Fibroblast of skin of back (primary cell): ENCODE data around the gene KCNG4.

Source experiments
- DNase-seq: peaks from one replicate; pipeline ENCODE4 v3.0.0-alpha.2; 2013

Gene KCNG4

GRCh38 chr16:84262939-84263338 lies 23.1 kb upstream of the KCNG4 start:
- no peak for DNase-seq

DNA sequence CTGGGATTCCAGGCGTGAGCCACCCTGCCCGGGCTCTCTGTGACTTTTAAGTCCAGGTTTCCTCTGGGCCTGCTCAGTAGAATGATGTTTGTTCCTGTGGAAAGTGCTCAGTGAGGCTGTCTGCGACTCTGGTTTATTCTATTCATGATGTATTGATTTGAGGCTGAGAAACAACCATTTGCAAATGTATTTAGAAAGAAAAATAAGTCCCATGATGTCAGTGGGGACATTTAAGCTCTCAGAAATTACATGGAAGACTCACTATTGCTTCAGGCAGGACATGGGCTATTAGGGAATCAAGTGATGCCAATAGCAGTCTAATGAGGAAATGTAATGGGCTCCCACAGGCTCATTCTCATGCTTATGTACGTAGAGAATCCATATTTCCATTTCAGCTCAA lies 22.2 kb upstream of the KCNG4 start:
- no peak for DNase-seq

- DNase-seq: no peak
Measured at GRCh38 chr16:84260766-84261554, 21.1 kb upstream of the KCNG4 start.

DNA sequence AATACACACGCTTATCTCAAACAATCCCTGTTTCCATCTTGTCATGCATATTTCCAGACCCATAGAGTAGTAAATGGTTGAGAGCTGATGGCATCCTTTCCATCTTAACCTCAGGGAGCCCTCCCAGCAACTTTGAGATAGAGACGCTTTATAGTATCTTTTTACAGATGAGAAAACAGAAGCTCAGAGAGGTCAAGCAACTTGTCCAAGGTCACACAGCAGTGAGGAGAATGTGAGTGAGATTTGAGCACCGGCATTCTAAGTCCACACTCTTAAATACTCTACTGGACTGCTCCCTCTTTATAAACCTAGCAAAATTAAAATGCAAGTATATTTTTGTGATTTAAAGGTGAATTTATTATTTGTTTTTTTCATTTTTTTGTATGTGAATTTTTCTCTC lies 19.9 kb upstream of the KCNG4 start:
- no peak for DNase-seq

GRCh38 chr16:84258266-84258665 lies 18.5 kb upstream of the KCNG4 start:
- DNase-seq: no peak

GRCh38 chr16:84255050-84255810 lies 15.4 kb upstream of the KCNG4 start:
- DNase-seq: no peak

DNA sequence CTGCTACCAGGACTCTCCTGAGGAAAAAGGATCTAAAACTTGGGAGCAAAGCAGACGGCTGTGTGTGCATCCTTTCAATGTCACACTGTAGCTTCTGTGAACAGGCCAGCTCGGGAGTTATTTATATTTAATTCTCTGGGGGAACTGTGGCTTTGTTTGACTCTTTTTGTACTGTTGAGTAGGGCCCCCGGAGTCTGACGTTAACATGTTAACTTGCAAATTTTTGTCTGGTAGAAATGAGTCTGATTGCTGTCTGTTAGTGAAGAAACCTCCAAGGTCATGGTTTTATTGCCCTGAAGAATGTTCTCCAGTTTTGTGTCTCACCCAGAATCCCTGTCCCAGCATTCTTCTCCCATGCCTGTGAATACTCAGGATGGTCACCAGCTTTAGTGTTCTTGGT lies 14.2 kb upstream of the KCNG4 start:
- DNase-seq: no peak

GRCh38 chr16:84253173-84253572 lies 13.4 kb upstream of the KCNG4 start:
- DNase-seq: no peak

DNA sequence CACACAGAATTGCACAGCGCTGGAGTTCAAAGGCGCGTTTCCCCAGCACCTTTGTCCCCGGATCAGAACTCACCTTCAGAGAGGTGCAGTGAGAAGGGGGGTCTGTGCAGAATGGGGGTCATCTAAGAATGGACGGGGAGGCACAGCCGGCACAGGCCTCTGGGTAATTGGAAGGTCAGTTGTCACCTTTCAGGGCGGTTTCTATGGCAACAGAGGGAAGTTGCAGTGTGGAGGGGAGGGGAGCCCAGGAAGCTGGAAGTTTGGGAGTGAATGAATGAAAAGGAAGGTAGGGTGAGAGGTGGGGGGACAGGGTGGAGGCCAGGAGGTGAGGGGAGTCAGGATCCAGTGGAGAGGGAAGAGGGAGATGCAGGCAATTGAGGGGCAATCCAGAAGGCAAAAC lies 12.4 kb upstream of the KCNG4 start:
- no peak for DNase-seq

DNA sequence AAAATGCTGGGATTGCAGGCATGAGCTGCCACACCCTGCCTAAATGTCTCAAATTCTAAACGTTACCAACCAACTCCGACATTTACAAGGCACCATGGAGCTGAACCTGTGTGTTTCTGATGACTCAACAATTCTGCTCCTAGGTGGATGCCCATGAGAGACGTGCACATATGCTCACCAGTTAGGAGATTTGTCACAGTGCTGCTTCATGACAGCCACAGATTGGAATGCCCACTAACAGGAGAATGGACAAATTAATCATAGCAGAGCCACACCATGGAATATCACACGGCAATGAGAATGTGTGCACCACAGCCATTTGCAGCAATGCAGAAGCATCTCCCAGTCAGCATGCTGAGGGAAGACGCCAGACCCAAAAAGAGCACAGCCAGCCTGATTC lies 8.0 kb upstream of the KCNG4 start:
- peak; percentile 69 for DNase-seq

DNA sequence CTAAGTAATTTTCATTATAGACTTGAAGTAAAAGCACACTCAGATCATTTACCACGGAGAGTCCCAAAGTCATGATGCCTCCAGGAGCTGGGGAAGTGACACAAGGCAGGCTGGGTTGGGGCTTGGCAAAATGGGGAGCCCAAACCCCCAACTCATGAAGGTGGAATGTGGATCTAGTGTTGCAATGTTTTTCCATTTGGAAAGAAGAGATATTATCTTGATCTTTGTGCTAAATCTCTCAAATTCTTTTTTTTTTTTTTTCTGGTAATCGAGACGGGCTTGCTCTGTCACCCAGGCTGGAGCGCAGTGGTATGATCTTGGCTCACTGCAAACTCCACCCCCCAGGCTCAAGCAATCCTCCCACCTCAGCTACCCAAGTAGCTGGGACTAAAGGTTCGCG lies 7.5 kb upstream of the KCNG4 start:
- no peak for DNase-seq

DNA sequence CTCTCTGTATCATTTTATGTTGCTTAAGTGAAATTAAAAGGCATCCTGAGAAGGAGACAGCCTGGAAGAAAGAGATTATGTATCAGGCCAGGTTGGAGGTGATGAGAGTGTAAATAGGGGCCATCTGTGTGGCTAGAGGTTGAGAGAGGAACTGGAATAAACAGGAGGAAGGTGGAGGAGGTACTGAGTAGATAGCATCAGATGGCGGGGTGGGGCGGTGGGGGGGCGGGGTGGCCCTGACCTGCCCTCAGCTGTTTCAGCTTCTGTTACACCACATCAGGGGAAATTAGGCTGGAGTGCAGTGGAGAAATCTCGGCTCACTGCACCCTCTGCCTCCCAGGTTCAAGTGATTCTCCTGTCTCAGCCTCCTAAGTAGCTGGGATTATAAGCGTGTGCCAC lies 6.9 kb upstream of the KCNG4 start:
- DNase-seq: no peak

DNA sequence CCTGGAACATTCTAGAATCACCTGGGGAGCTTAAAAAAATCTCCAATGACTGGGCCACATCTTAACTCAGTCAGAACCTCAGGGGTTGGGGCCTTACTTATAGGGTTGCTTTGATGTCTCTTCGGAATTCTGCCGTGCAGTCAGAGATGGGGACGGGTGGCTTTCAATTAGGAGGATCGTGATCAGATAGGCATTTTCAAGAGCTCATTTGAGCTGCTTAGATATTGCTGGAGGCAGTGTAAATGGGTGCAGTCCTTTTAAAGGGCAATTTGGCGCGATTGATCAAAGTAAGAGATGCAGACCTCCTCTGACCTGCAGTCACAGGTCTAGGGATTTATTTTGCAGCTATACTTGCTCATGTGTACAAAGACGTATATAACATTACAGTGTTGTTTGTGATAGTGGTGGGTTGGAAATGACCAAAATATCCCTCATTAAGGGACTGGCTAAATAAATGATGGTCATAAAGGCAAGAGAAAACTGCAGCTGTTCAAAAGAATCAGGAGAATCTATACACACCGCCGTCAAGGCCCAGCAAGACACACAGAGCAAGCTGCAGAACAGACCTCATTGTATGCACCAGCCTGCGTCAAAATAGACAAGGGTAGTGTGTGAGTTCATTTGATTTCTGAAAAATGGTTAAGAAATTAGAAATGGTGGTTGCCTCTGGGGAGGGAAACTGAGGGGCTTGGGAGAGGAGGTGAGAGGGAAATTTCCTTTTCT lies 6.3 kb upstream of the KCNG4 start:
- no peak for DNase-seq

GRCh38 chr16:84244728-84245127 lies 4.9 kb upstream of the KCNG4 start:
- DNase-seq: no peak

DNA sequence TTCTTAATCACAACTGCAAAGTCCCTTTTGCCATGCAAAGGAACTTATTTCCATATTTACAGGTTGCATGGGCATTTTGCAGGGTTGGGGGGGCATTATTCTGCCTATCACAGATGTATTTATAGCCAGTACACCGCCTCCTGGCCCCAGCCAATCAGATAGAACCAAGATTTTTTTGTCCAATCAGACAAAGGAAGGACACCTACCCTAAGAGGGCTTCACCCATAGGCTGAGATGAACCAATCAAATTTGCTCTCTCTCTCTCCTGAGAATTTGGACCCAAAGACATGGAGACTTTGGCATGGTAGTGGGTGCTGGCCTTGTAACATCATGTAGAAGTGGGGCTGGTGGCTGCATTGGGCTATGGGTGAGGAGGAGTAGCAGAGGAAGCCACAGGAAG lies 3.9 kb upstream of the KCNG4 start:
- no peak for DNase-seq

- no peak for DNase-seq
Measured at GRCh38 chr16:84242839-84243238, 3.0 kb upstream of the KCNG4 start.

- DNase-seq: no peak
Measured at GRCh38 chr16:84241778-84242177, 2.0 kb upstream of the KCNG4 start.

DNA sequence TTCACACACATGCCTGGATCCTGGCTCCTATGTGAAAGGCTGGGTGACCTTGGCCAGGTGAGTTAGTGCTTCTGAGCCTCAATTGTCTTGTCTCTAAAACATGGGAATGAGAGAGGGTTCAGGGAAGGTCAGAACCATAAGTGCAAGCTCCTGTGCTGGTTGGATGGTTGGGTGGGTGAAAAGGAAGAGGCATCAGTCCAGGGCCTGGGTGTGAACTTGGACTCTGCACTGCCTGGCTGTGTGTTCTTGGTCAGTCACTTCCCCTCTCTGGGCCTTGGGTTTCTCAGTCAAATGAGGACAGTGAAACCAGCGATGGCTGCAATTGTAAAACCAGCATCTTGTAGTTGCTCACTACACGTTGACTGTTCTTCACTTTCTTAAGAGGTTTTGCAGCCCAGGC lies 643 bp upstream of the KCNG4 start:
- DNase-seq: no peak

GRCh38 chr16:84239141-84239769 lies 557 bp downstream of the KCNG4 start:
- no peak for DNase-seq

GRCh38 chr16:84237994-84238750 lies 1.6 kb downstream of the KCNG4 start:
- no peak for DNase-seq

GRCh38 chr16:84236671-84237070 lies 3.1 kb downstream of the KCNG4 start:
- DNase-seq: no peak
